NB4 (cell line): ENCODE data around the gene LY6G6F.

Experiments used
- DNase-seq: peaks from one replicate; pipeline ENCODE4 v3.0.0; 2010; ENCODE audit warnings: low read depth
- H3K4me3 ChIP-seq: one replicate; pipeline ENCODE4 v1.5.1; 2011; ENCODE audit warnings: mild to moderate bottlenecking, low read depth, low read length, moderate library complexity
- CTCF ChIP-seq: IDR thresholded peaks from one replicate; pipeline ENCODE4 v1.5.1; 2012; ENCODE audit warnings: low read depth, low read length
- MAX ChIP-seq: IDR thresholded peaks from 2 replicates; pipeline ENCODE4 v1.6.1; 2011; ENCODE audit warnings: low read depth, low read length
- MYC ChIP-seq: IDR thresholded peaks from 2 replicates; pipeline ENCODE4 v1.6.1; 2011; ENCODE audit warnings: low read depth, low read length
- POLR2A ChIP-seq: IDR thresholded peaks from 2 replicates; pipeline ENCODE4 v1.6.1; 2011; ENCODE audit warnings: mild to moderate bottlenecking; ENCODE audit not compliant: insufficient read length; ENCODE audit errors: extremely low read depth

The LY6G6F gene

GRCh38 chr6:31718265-31718664 lies 11.6 kb downstream of the LY6G6F start:
- no peak for TF ChIP-seq MAX
- TF ChIP-seq POLR2A = no peak
- TF ChIP-seq CTCF = no peak
- no peak for TF ChIP-seq MYC
- no peak overlapping the region for H3K4me3 ChIP-seq
- no peak for DNase-seq

GRCh38 chr6:31719001-31719400 lies 12.3 kb downstream of the LY6G6F start:
- DNase-seq = no peak
- H3K4me3 ChIP-seq = no peak overlapping the region
- TF ChIP-seq POLR2A (no peak), MAX (no peak), CTCF (no peak), MYC (no peak)

- no peak for DNase-seq
- H3K4me3 ChIP-seq = no peak overlapping the region
- TF ChIP-seq CTCF (no peak), MYC (no peak), MAX (no peak), POLR2A (no peak)
Measured at GRCh38 chr6:31720196-31720770, 13.6 kb downstream of the LY6G6F start.

GRCh38 chr6:31721351-31722020 lies 14.8 kb downstream of the LY6G6F start, which contains the start of gene LY6G6C:
Gene LY6G6C, minus strand, starts transcription at chr6:31721746. Its CDS starts 67 bp downstream, at chr6:31721679.
- TF ChIP-seq CTCF (no peak), POLR2A (no peak), MAX (no peak), MYC (no peak)
- no peak for DNase-seq
- no peak within 1 kb of the TSS for H3K4me3 ChIP-seq

GRCh38 chr6:31722173-31722572 lies 15.5 kb downstream of the LY6G6F start:
- H3K4me3 ChIP-seq = no peak overlapping the region
- no peak for DNase-seq
- TF ChIP-seq MAX = no peak
- no peak for TF ChIP-seq CTCF
- TF ChIP-seq MYC = no peak
- TF ChIP-seq POLR2A = no peak
